SK-N-SH (cell line): ENCODE data around the gene SLC2A9. TPM values are rescaled to one million over a fixed set of nuclear protein-coding genes. Genes with fewer than 3 reads are reported as not detected.

ENCODE experiments used
- CTCF ChIA-PET: fragments of 300-600, 350-600 bp; formaldehyde crosslinking; extraction: SDS; loops from one replicate; lab custom pipeline; 2021; lab: Yijun Ruan, JAX
- POLR2A ChIA-PET: fragments of 350-600 bp; sonication (Branson Sonifier 250); formaldehyde crosslinking; extraction: SDS; loops from one replicate; lab custom pipeline; 2020; ENCODE audit warnings: antibody characterized with exemption, inconsistent platforms; lab: Yijun Ruan, JAX
- DNase-seq: peaks from one replicate; pipeline ENCODE4 v3.0.0; 2012
- H2AFZ ChIP-seq: fragments of 200-600 bp; sonication (generic); 2 replicates; pipeline ENCODE4 v1.8.1; 2016; ENCODE audit warnings: antibody characterized with exemption, mild to moderate bottlenecking, low read depth
- H3F3A ChIP-seq: fragments of 200-600 bp; sonication (generic); replicated peaks from 2 replicates; pipeline ENCODE3; 2016; ENCODE audit warnings: antibody characterized with exemption, mild to moderate bottlenecking; ENCODE audit not compliant: insufficient read depth
- H3K27ac ChIP-seq, 2 experiments: fragments of 200-500 bp in 1 of 2; fragments of 200-600 bp in 1 of 2; sonication (Bioruptor generic) in 1 of 2; sonication (generic), shearing (Covaris generic) in 1 of 2; 2 replicates each; pipeline versions ENCODE4 v1.5.1 to v1.6.1; 2014 to 2016; ENCODE audit warnings: low read depth in 2 of 2, inconsistent platforms in 1 of 2, low read length in 1 of 2, mild to moderate bottlenecking in 1 of 2, mixed read lengths in 1 of 2
- H3K27me3 ChIP-seq: fragments of 200-600 bp; sonication (generic), shearing (Covaris generic); 2 replicates; pipeline ENCODE4 v1.6.1; 2016; ENCODE audit warnings: mixed run types; ENCODE audit not compliant: insufficient read depth
- H3K36me3 ChIP-seq, 2 experiments: fragments of 200-500 bp in 1 of 2; fragments of 200-600 bp in 1 of 2; sonication (Bioruptor generic) in 1 of 2; sonication (generic) in 1 of 2; replicated peaks in 1 of 2; 2 replicates each; pipeline versions ENCODE3 to v1.5.1; 2014 to 2016; ENCODE audit warnings: low read length in 1 of 2, mild to moderate bottlenecking in 1 of 2; ENCODE audit not compliant: insufficient read depth in 2 of 2, control insufficient read depth in 1 of 2
- H3K4me1 ChIP-seq, 2 experiments: fragments of 200-500 bp in 1 of 2; fragments of 200-600 bp in 1 of 2; sonication (Bioruptor generic) in 1 of 2; sonication (generic), shearing (Covaris generic) in 1 of 2; 2 replicates each; pipeline versions ENCODE4 v1.5.1 to v1.6.1; 2014 to 2016; ENCODE audit warnings: low read depth in 1 of 2, low read length in 1 of 2, mixed run types in 1 of 2; ENCODE audit not compliant: insufficient read depth in 2 of 2, control insufficient read depth in 1 of 2
- H3K4me2 ChIP-seq: fragments of 200-600 bp; sonication (generic), shearing (Covaris generic); 2 replicates; pipeline ENCODE4 v1.6.1; 2017; ENCODE audit warnings: mixed run types
- H3K4me3 ChIP-seq, 2 experiments: fragments of 200-500 bp in 1 of 2; fragments of 200-600 bp in 1 of 2; sonication (Bioruptor generic) in 1 of 2; sonication (generic), shearing (Covaris generic) in 1 of 2; 2 replicates each; pipeline versions ENCODE4 v1.5.1 to v1.8.1; 2014 to 2016; ENCODE audit warnings: low read depth in 2 of 2, inconsistent platforms in 1 of 2, low read length in 1 of 2, mild to moderate bottlenecking in 1 of 2, mixed read lengths in 1 of 2, moderate library complexity in 1 of 2
- H3K79me2 ChIP-seq: fragments of 200-600 bp; sonication (generic); 2 replicates; pipeline ENCODE4 v1.8.1; 2017; ENCODE audit warnings: mild to moderate bottlenecking; ENCODE audit not compliant: insufficient read depth
- H3K9ac ChIP-seq: fragments of 200-600 bp; sonication (generic); 2 replicates; pipeline ENCODE4 v1.6.1; 2017; ENCODE audit warnings: mixed run types
- H3K9me2 ChIP-seq: fragments of 200-600 bp; sonication (generic); 2 replicates; pipeline ENCODE4 v1.6.1; 2017; ENCODE audit warnings: mixed run types
- H3K9me3 ChIP-seq: fragments of 200-600 bp; sonication (generic); 2 replicates; pipeline ENCODE4 v1.6.1; 2017; ENCODE audit warnings: mixed run types, mild to moderate bottlenecking, moderate library complexity
- H4K20me1 ChIP-seq: fragments of 200-600 bp; sonication (generic); 2 replicates; pipeline ENCODE4 v1.6.1; 2017; ENCODE audit warnings: mild to moderate bottlenecking, mixed run types; ENCODE audit not compliant: insufficient read depth
- CHD2 ChIP-seq: fragments of 150-350 bp; IDR thresholded peaks from 2 replicates; pipeline ENCODE4 v1.6.1; 2018; ENCODE audit warnings: low read length; ENCODE audit not compliant: partially characterized antibody
- CTCF ChIP-seq: fragments of 200-600 bp; sonication (generic); IDR thresholded peaks from 2 replicates; pipeline ENCODE4 v1.6.1; 2017; ENCODE audit warnings: antibody characterized with exemption, mild to moderate bottlenecking, moderate library complexity
- EZH2phosphoT487 ChIP-seq: fragments of 200-600 bp; sonication (generic); IDR thresholded peaks from 2 replicates; pipeline ENCODE4 v1.6.1; 2017; ENCODE audit warnings: low read depth, mixed run types, mild to moderate bottlenecking, antibody characterized with exemption, moderate library complexity, borderline replicate concordance
- FOSL2 ChIP-seq: IDR thresholded peaks from 2 replicates; pipeline ENCODE4 v1.4.0; 2012; ENCODE audit warnings: low read depth, mild to moderate bottlenecking, moderate library complexity, borderline replicate concordance
- FOXJ3 ChIP-seq: sonication (generic); formaldehyde crosslinking; IDR thresholded peaks from 2 replicates; pipeline ENCODE4 v1.5.1; 2020; ENCODE audit warnings: mild to moderate bottlenecking, missing genetic modification reagents
- FOXM1 ChIP-seq: IDR thresholded peaks from 2 replicates; pipeline ENCODE4 v1.4.0; 2012; ENCODE audit warnings: low read depth, mild to moderate bottlenecking
- GABPA ChIP-seq: IDR thresholded peaks from 2 replicates; pipeline ENCODE4 v1.4.0; 2012; ENCODE audit warnings: low read depth, mild to moderate bottlenecking
- IRF3 ChIP-seq: fragments of 150-350 bp; IDR thresholded peaks from 2 replicates; pipeline ENCODE4 v1.6.1; 2016; ENCODE audit warnings: mild to moderate bottlenecking, low read depth, low read length
- NFIC ChIP-seq: IDR thresholded peaks from 2 replicates; pipeline ENCODE4 v1.4.0; 2012; ENCODE audit warnings: borderline replicate concordance
- NRF1 ChIP-seq: IDR thresholded peaks from 2 replicates; pipeline ENCODE4 v1.6.1; 2012; ENCODE audit warnings: low read depth, mild to moderate bottlenecking, low read length
- PBX3 ChIP-seq: IDR thresholded peaks from 2 replicates; pipeline ENCODE4; 2012
- RCOR1 ChIP-seq: fragments of 150-350 bp; IDR thresholded peaks from 2 replicates; pipeline ENCODE4 v1.6.1; 2017; ENCODE audit warnings: antibody characterized with exemption, low read length
- REST ChIP-seq: IDR thresholded peaks from 2 replicates; pipeline ENCODE4 v1.6.1; 2012; ENCODE audit warnings: mild to moderate bottlenecking, low read depth, low read length, moderate library complexity
- SMC3 ChIP-seq: IDR thresholded peaks from 2 replicates; pipeline ENCODE4 v1.6.1; 2012; ENCODE audit warnings: low read depth, low read length, improper control_type of control experiment
- YY1 ChIP-seq: IDR thresholded peaks from 2 replicates; pipeline ENCODE4 v1.4.0; 2012; ENCODE audit warnings: low read depth, mild to moderate bottlenecking
- WGBS: methylation state at CpG from one replicate; pipeline ENCODE4 v1.1.6; 2017; ENCODE audit warnings: low lambda C conversion rate; 5-methylcytosine and 5-hydroxymethylcytosine counted together
- polyA plus RNA-seq, 3 experiments: library from polyadenylated mRNA; depleted of rRNA; stranded (reverse); fragments of >200 nt; gene quantifications; 2 replicates each; pipeline ENCODE4 v1.2.3, GENCODE V29; 2012

SLC2A9 gene
- polyA plus RNA-seq, 1 of the 3 experiments (the other 2 are of a cell fraction): not detected

GRCh38 chr4:9946170-9946569 lies 75.1 kb downstream of the SLC2A9 start:
- H3K9me2 ChIP-seq: no peaks in the 10 kb centered on the region
- H3K9me3 ChIP-seq: no peaks in the 10 kb centered on the region
- WGBS: 9% methylated on average over 2 of the region's 2 CpGs
- H3K79me2 ChIP-seq: no peaks in the 10 kb centered on the region
- no peaks in the 10 kb centered on the region for H4K20me1 ChIP-seq
- POLR2A ChIA-PET: no interaction called here
- no peaks in the 10 kb centered on the region for H3F3A ChIP-seq
- H3K27me3 ChIP-seq: no peaks in the 10 kb centered on the region
- TF ChIP-seq FOSL2: no peak
- no peak for TF ChIP-seq REST
- TF ChIP-seq RCOR1: no peak
- TF ChIP-seq CTCF: no peak
- TF ChIP-seq CHD2: no peak
- TF ChIP-seq SMC3: no peak
- TF ChIP-seq GABPA: no peak
- TF ChIP-seq EZH2phosphoT487: no peak
- no peak for TF ChIP-seq YY1
- TF ChIP-seq FOXM1: no peak
- TF ChIP-seq PBX3: no peak
- no peak for TF ChIP-seq NRF1
- TF ChIP-seq FOXJ3 (CRISPR knock-in tag): no peak
- TF ChIP-seq NFIC: no peak
- TF ChIP-seq IRF3: no peak
- DNase-seq: no peak
- CTCF ChIA-PET: no interaction called here
- no peaks in the 10 kb centered on the region for H3K36me3 ChIP-seq
- H3K9ac ChIP-seq: no peak overlapping the region
- H3K4me3 ChIP-seq: no peak overlapping the region
- no peaks in the 10 kb centered on the region for H3K4me1 ChIP-seq
- no peak overlapping the region for H3K27ac ChIP-seq
- no peak overlapping the region for H3K4me2 ChIP-seq
- no peak overlapping the region for H2AFZ ChIP-seq
